ENCODE results near the gene JMJD8. TPM values are rescaled to one million over a fixed set of nuclear protein-coding genes. Genes with fewer than 3 reads are reported as not detected.

JMJD8 gene
- total and polyA plus RNA-seq, 10 of the 15 experiments (the other 5 are each of a cell fraction or from before 2014, with no cell fraction given) = 1.00 to 50.4 (median 30.7) TPM

- no peak for FAIRE-seq
- ATAC-seq = no peak
- peaks cover 20% of the 10 kb centered on the region for H3K79me2 ChIP-seq (ENCODE audit: control insufficient read depth, insufficient read depth, low read length)
- H2AFZ ChIP-seq (ENCODE audit: control insufficient read depth, low read depth, low read length) = no peak overlapping the region
- no peak overlapping the region for H3K4me3 ChIP-seq
- WGBS (ENCODE audit: insufficient coverage, insufficient replicate concordance, low lambda C conversion rate, missing lambda C conversion rate) = 96% methylated on average over 19 of the region's 19 CpGs
- intact Hi-C loops (cut with micrococcal nuclease; ENCODE audit: unreplicated experiment) = no loop called here
- no peak overlapping the region for H3K9ac ChIP-seq (ENCODE audit: control insufficient read depth, insufficient read depth, low read length)
- BruUV-seq (replicated peaks) = no TSS peak
- DNase-seq (ENCODE audit: low read depth, low spot score) = no peak
- RAD21 ChIA-PET (ENCODE audit: unreplicated experiment) = no interaction called here
- H3K4me1 ChIP-seq (ENCODE audit: control insufficient read depth, insufficient read depth, low read length) = peaks cover 12% of the 10 kb centered on the region
- no peak overlapping the region for H3K27ac ChIP-seq (ENCODE audit: control insufficient read depth, insufficient read depth)
- in situ Hi-C loops (cut with MboI) = no loop called here
- POLR2A ChIA-PET = no interaction called here
- peaks cover 6 to 9% of the 10 kb centered on the region in 2 experiments; a peak in 2 of 4 replicates for H3K36me3 ChIP-seq (ENCODE audit: control insufficient read depth in 2 of 2, insufficient read depth in 2 of 2, low read length in 1 of 2)
- SMC1A ChIA-PET (ENCODE audit: uncharacterized antibody, unreplicated experiment) = no interaction called here
- H3K4me2 ChIP-seq (ENCODE audit: control insufficient read depth, insufficient read depth) = no peak overlapping the region
- TF ChIP-seq PKNOX1 (IDR thresholded peaks at IDR 0.05) = no peak
- TF ChIP-seq ASH2L (IDR thresholded peaks at IDR 0.05; ENCODE audit: borderline replicate concordance, low read depth) = no peak
- no peak for TF ChIP-seq IKZF1 (conservative IDR thresholded peaks at IDR 0.05)
- no peak for TF ChIP-seq NFYB (IDR thresholded peaks at IDR 0.05; ENCODE audit: insufficient read depth, low read depth, low read length)
- TF ChIP-seq, protein P1, sequence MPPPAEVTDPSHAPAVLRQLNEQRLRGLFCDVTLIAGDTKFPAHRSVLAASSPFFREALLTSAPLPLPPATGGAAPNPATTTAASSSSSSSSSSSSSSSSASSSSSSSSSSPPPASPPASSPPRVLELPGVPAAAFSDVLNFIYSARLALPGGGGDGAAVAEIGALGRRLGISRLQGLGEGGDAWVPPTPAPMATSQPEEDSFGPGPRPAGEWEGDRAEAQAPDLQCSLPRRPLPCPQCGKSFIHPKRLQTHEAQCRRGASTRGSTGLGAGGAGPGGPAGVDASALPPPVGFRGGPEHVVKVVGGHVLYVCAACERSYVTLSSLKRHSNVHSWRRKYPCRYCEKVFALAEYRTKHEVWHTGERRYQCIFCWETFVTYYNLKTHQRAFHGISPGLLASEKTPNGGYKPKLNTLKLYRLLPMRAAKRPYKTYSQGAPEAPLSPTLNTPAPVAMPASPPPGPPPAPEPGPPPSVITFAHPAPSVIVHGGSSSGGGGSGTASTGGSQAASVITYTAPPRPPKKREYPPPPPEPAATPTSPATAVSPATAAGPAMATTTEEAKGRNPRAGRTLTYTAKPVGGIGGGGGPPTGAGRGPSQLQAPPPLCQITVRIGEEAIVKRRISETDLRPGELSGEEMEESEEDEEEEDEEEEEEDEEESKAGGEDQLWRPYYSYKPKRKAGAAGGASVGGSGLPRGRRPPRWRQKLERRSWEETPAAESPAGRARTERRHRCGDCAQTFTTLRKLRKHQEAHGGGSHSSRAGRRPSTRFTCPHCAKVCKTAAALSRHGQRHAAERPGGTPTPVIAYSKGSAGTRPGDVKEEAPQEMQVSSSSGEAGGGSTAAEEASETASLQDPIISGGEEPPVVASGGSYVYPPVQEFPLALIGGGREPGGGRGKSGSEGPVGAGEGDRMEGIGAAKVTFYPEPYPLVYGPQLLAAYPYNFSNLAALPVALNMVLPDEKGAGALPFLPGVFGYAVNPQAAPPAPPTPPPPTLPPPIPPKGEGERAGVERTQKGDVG (CRISPR knock-in tag; IDR thresholded peaks at IDR 0.05) = no peak
- TF ChIP-seq MEF2B (IDR thresholded peaks at IDR 0.05; ENCODE audit: partially characterized antibody, poor library complexity, severe bottlenecking) = no peak
- TF ChIP-seq SMC3 (IDR thresholded peaks at IDR 0.05; ENCODE audit: borderline replicate concordance, low read length) = no peak
- no peak for TF ChIP-seq NFYA (IDR thresholded peaks at IDR 0.05; ENCODE audit: borderline replicate concordance, low read depth, low read length)
- TF ChIP-seq USF2 (IDR thresholded peaks at IDR 0.05; ENCODE audit: borderline replicate concordance, low read depth, low read length) = no peak
- H4K20me1 ChIP-seq (ENCODE audit: control insufficient read depth, insufficient read depth) = no peaks in the 10 kb centered on the region
- no peaks in the 10 kb centered on the region for H3K27me3 ChIP-seq (replicated peaks in 1 of 2; ENCODE audit: control insufficient read depth in 2 of 2, insufficient read depth in 2 of 2, low read length in 1 of 2)
- no peaks in the 10 kb centered on the region; the same call in 2 of the 3 replicates for H3K9me3 ChIP-seq (replicated peaks; ENCODE audit: control insufficient read depth, insufficient read depth, low read length)
- CTCF ChIA-PET = no interaction called here
These were observed 3.4 kb upstream of the JMJD8 start for GRCh38 chr16:687499-687898.
